Loucy (cell line): ENCODE data around the gene LIMK2.

Experiments used
- H2AFZ ChIP-seq: fragments of 200-600 bp; sonication (generic); 2 replicates; pipeline ENCODE4 v1.6.0; 2016; ENCODE audit warnings: antibody characterized with exemption, mild to moderate bottlenecking, low read length, moderate library complexity
- H3F3A ChIP-seq: fragments of 200-600 bp; 2 replicates; pipeline ENCODE4 v1.6.0; 2016; ENCODE audit warnings: antibody characterized with exemption, low read depth, mild to moderate bottlenecking
- H3K27me3 ChIP-seq: fragments of 200-600 bp; sonication (generic); 2 replicates; pipeline ENCODE4 v1.6.1; 2014; ENCODE audit warnings: low read length, mild to moderate bottlenecking; ENCODE audit not compliant: insufficient read depth, poor library complexity, severe bottlenecking
- H3K36me3 ChIP-seq: fragments of 200-600 bp; sonication (generic); 2 replicates; pipeline ENCODE4 v1.6.1; 2016; ENCODE audit warnings: low read length; ENCODE audit not compliant: insufficient read depth
- H3K4me1 ChIP-seq: fragments of 200-600 bp; sonication (generic); 2 replicates; pipeline ENCODE4 v1.5.1; 2014; ENCODE audit warnings: low read length, mild to moderate bottlenecking; ENCODE audit not compliant: insufficient read depth, poor library complexity, severe bottlenecking
- H3K4me2 ChIP-seq: fragments of 200-600 bp; sonication (generic); 2 replicates; pipeline ENCODE4 v1.6.0; 2014; ENCODE audit warnings: antibody characterized with exemption, low read length, low read depth, mild to moderate bottlenecking; ENCODE audit not compliant: poor library complexity, severe bottlenecking
- H3K4me3 ChIP-seq: fragments of 200-600 bp; sonication (generic); 2 replicates; pipeline ENCODE4 v1.5.1; 2014; ENCODE audit warnings: low read length, mild to moderate bottlenecking, mixed read lengths; ENCODE audit not compliant: poor library complexity, severe bottlenecking
- H3K79me2 ChIP-seq: fragments of 200-600 bp; sonication (generic); 2 replicates; pipeline ENCODE4 v1.6.1; 2014; ENCODE audit warnings: low read length; ENCODE audit not compliant: insufficient read depth
- H3K9ac ChIP-seq: fragments of 200-600 bp; sonication (generic); 2 replicates; pipeline ENCODE4 v1.6.0; 2014; ENCODE audit warnings: mild to moderate bottlenecking, low read depth, low read length, moderate library complexity; ENCODE audit not compliant: poor library complexity, severe bottlenecking
- H3K9me2 ChIP-seq: fragments of 200-600 bp; sonication (generic); replicated peaks from 2 replicates; pipeline ENCODE4 v1.6.1; 2016; ENCODE audit warnings: low read depth, low read length, mixed read lengths
- H3K9me3 ChIP-seq: fragments of 200-600 bp; sonication (generic); 2 replicates; pipeline ENCODE4 v1.6.1; 2014; ENCODE audit warnings: mild to moderate bottlenecking, antibody characterized with exemption, low read length, low read depth; ENCODE audit not compliant: insufficient read depth
- H4K20me1 ChIP-seq: fragments of 200-600 bp; sonication (generic); 2 replicates; pipeline ENCODE4 v1.6.0; 2014; ENCODE audit warnings: antibody characterized with exemption, low read length, mild to moderate bottlenecking; ENCODE audit not compliant: insufficient read depth, poor library complexity, severe bottlenecking
- EZH2phosphoT487 ChIP-seq: fragments of 200-600 bp; IDR thresholded peaks from 2 replicates; pipeline ENCODE4 v1.6.1; 2018; ENCODE audit warnings: antibody characterized with exemption, mild to moderate bottlenecking, moderate library complexity, borderline replicate concordance
- TF ChIP-seq, protein P1 (sequence below): fragments of 200-600 bp; sonication (generic); conservative IDR thresholded peaks from 2 replicates; pipeline ENCODE4 v1.5.1; 2014; ENCODE audit warnings: mild to moderate bottlenecking, antibody characterized with exemption, low read length

The LIMK2 gene

GRCh38 chr22:31241936-31242335, 29.8 kb downstream of the LIMK2 start:
- no peak overlapping the region for H2AFZ ChIP-seq
- no peaks in the 10 kb centered on the region for H3K27me3 ChIP-seq
- no peak overlapping the region for H3K4me2 ChIP-seq
- H4K20me1 ChIP-seq: no peaks in the 10 kb centered on the region
- H3K9me2 ChIP-seq: no peaks in the 10 kb centered on the region
- H3K4me1 ChIP-seq: peaks cover 5% of the 10 kb centered on the region
- no peak overlapping the region for H3K4me3 ChIP-seq
- H3F3A ChIP-seq: no peaks in the 10 kb centered on the region
- peaks cover 25% of the 10 kb centered on the region; the same call in 1 of the 2 replicates for H3K36me3 ChIP-seq
- H3K9me3 ChIP-seq: no peaks in the 10 kb centered on the region
- no peak overlapping the region for H3K9ac ChIP-seq
- TF ChIP-seq, protein P1, sequence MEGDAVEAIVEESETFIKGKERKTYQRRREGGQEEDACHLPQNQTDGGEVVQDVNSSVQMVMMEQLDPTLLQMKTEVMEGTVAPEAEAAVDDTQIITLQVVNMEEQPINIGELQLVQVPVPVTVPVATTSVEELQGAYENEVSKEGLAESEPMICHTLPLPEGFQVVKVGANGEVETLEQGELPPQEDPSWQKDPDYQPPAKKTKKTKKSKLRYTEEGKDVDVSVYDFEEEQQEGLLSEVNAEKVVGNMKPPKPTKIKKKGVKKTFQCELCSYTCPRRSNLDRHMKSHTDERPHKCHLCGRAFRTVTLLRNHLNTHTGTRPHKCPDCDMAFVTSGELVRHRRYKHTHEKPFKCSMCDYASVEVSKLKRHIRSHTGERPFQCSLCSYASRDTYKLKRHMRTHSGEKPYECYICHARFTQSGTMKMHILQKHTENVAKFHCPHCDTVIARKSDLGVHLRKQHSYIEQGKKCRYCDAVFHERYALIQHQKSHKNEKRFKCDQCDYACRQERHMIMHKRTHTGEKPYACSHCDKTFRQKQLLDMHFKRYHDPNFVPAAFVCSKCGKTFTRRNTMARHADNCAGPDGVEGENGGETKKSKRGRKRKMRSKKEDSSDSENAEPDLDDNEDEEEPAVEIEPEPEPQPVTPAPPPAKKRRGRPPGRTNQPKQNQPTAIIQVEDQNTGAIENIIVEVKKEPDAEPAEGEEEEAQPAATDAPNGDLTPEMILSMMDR: no peak
- no peak for TF ChIP-seq EZH2phosphoT487
- peaks cover 50% of the 10 kb centered on the region; the same call in 1 of the 2 replicates for H3K79me2 ChIP-seq

- no peak overlapping the region for H3K4me2 ChIP-seq
- H3K9me3 ChIP-seq: no peaks in the 10 kb centered on the region
- no peak overlapping the region for H3K9ac ChIP-seq
- H3F3A ChIP-seq: no peaks in the 10 kb centered on the region
- peaks cover 28% of the 10 kb centered on the region; the same call in 1 of the 2 replicates for H3K36me3 ChIP-seq
- H3K9me2 ChIP-seq: no peaks in the 10 kb centered on the region
- peaks cover 10% of the 10 kb centered on the region for H3K4me1 ChIP-seq
- no peaks in the 10 kb centered on the region for H4K20me1 ChIP-seq
- H2AFZ ChIP-seq: no peak overlapping the region
- no peaks in the 10 kb centered on the region for H3K27me3 ChIP-seq
- TF ChIP-seq, protein P1: no peak
- TF ChIP-seq EZH2phosphoT487: no peak
- no peak overlapping the region for H3K4me3 ChIP-seq
- H3K79me2 ChIP-seq: peaks cover 51% of the 10 kb centered on the region; the same call in 1 of the 2 replicates
These were observed 31.4 kb downstream of the LIMK2 start for GRCh38 chr22:31243339-31244045.

GRCh38 chr22:31244046-31244942, 32.2 kb downstream of the LIMK2 start:
- Histone ChIP-seq H3K4me3 (no peak overlapping the region), H4K20me1 (no peaks in the 10 kb centered on the region), H2AFZ (no peak overlapping the region), H3K9me3 (no peaks in the 10 kb centered on the region), H3K27me3 (no peaks in the 10 kb centered on the region), H3F3A (no peaks in the 10 kb centered on the region), H3K79me2 (peaks cover 55% of the 10 kb centered on the region; the same call in 1 of the 2 replicates), H3K4me2 (no peak overlapping the region), H3K9me2 (no peaks in the 10 kb centered on the region), H3K9ac (no peak overlapping the region), H3K4me1 (peaks cover 10% of the 10 kb centered on the region), H3K36me3 (peaks cover 27% of the 10 kb centered on the region; the same call in 1 of the 2 replicates)
- TF ChIP-seq, protein P1: no peak
- TF ChIP-seq EZH2phosphoT487: no peak
